ENCODE data around the gene AHDC1. TPM values are rescaled to one million over a fixed set of nuclear protein-coding genes. Genes with fewer than 3 reads are reported as not detected.
A peak's percentile ranks its signal among the peaks of the same experiment; 100 is the strongest.

AHDC1 gene
- total RNA-seq, 1 donor from 2014 or later: 10.8 TPM

GRCh38 chr1:27513528-27513927, 90.4 kb downstream of the AHDC1 start:
- H3K4me3 ChIP-seq (ENCODE audit: low read depth, low read length): no peak overlapping the region
- no peak for DNase-seq (ENCODE audit: low read depth)
- no peak for TF ChIP-seq CTCF (conservative IDR thresholded peaks at IDR 0.05; ENCODE audit: low read depth, low read length)

GRCh38 chr1:27509127-27510080, 94.5 kb downstream of the AHDC1 start:
- H3K4me3 ChIP-seq (ENCODE audit: low read depth, low read length): no peak overlapping the region
- no peak for TF ChIP-seq CTCF (conservative IDR thresholded peaks at IDR 0.05; ENCODE audit: low read depth, low read length)
- no peak for DNase-seq (ENCODE audit: low read depth)

- peak; percentile 26 for TF ChIP-seq CTCF (conservative IDR thresholded peaks at IDR 0.05; ENCODE audit: low read depth, low read length)
- no peak for DNase-seq (ENCODE audit: low read depth)
- H3K4me3 ChIP-seq (ENCODE audit: low read depth, low read length): no peak overlapping the region
Observed at GRCh38 chr1:27507960-27508665, 95.8 kb downstream of the AHDC1 start.

- no peak for TF ChIP-seq CTCF (conservative IDR thresholded peaks at IDR 0.05; ENCODE audit: low read depth, low read length)
- H3K4me3 ChIP-seq (ENCODE audit: low read depth, low read length): no peak overlapping the region
- no peak for DNase-seq (ENCODE audit: low read depth)
Observed at GRCh38 chr1:27506703-27507102, 97.2 kb downstream of the AHDC1 start.

- no peak for TF ChIP-seq CTCF (conservative IDR thresholded peaks at IDR 0.05; ENCODE audit: low read depth, low read length)
- H3K4me3 ChIP-seq (ENCODE audit: low read depth, low read length): no peak overlapping the region
- DNase-seq (ENCODE audit: low read depth): no peak
Observed at GRCh38 chr1:27505420-27505680, 98.6 kb downstream of the AHDC1 start.

- no peak overlapping the region for H3K4me3 ChIP-seq (ENCODE audit: low read depth, low read length)
- no peak for TF ChIP-seq CTCF (conservative IDR thresholded peaks at IDR 0.05; ENCODE audit: low read depth, low read length)
- no peak for DNase-seq (ENCODE audit: low read depth)
Observed at GRCh38 chr1:27504588-27505419, 99.1 kb downstream of the AHDC1 start.
